H1 (cell line): ENCODE results near the gene TBC1D25. TPM values are rescaled to one million over a fixed set of nuclear protein-coding genes. Genes with fewer than 3 reads are reported as not detected.

Source experiments
- BRCA1 ChIP-seq: IDR thresholded peaks from 2 replicates; pipeline ENCODE4 v1.6.1; 2012; ENCODE audit warnings: low read depth, low read length, improper control_type of control experiment
- CREB1 ChIP-seq: IDR thresholded peaks from 2 replicates; pipeline ENCODE4 v1.6.1; 2012; ENCODE audit warnings: inconsistent platforms
- CTBP2 ChIP-seq: IDR thresholded peaks from 2 replicates; pipeline ENCODE4 v1.7.0; 2011; ENCODE audit warnings: borderline replicate concordance, mild to moderate bottlenecking, moderate library complexity, mixed read lengths, low read length; ENCODE audit not compliant: insufficient read depth, insufficient read length
- NANOG ChIP-seq: IDR thresholded peaks from 2 replicates; pipeline ENCODE4 v1.6.1; 2011; ENCODE audit warnings: low read length, low read depth, mild to moderate bottlenecking, inconsistent platforms; ENCODE audit not compliant: insufficient read depth, poor library complexity, severe bottlenecking
- polyA plus RNA-seq, 7 experiments: library from polyadenylated mRNA; depleted of rRNA in 3 of 7; stranded (reverse) in 5 of 7; unstranded in 2 of 7; fragments of >200 nt in 5 of 7; fragments of 200-250 nt in 2 of 7; gene quantifications; 1 replicate in 5 of 7; 2 replicates in 1 of 7; 4 replicates in 1 of 7; pipeline versions ENCODE4 v1.2.1 to v1.2.3, GENCODE V29; 2011 to 2013; ENCODE audit warnings: missing spikeins in 2 of 7, mixed read lengths in 2 of 7
- total RNA-seq: library from RNA; stranded (reverse); fragmentation: NEBNext Ultra II Directional; extraction: Animal tissue kit (Norgen Biotek cat#: 25700); gene quantifications from 2 replicates; pipeline ENCODE4 v1.2.1, GENCODE V29; 2021
- TF ChIP-seq, protein P1 (sequence below): fragments of 300-600 bp; sonication (generic); IDR thresholded peaks from 2 replicates; pipeline ENCODE4 v1.7.1; 2012; ENCODE audit warnings: low read length, moderate library complexity, mild to moderate bottlenecking, inconsistent platforms; ENCODE audit not compliant: insufficient replicate concordance

Gene TBC1D25
- total and polyA plus RNA-seq, 2 of the 8 experiments (the other 6 are each of a cell fraction or from before 2014, with no cell fraction given), result 6.5 to 6.8 TPM

DNA sequence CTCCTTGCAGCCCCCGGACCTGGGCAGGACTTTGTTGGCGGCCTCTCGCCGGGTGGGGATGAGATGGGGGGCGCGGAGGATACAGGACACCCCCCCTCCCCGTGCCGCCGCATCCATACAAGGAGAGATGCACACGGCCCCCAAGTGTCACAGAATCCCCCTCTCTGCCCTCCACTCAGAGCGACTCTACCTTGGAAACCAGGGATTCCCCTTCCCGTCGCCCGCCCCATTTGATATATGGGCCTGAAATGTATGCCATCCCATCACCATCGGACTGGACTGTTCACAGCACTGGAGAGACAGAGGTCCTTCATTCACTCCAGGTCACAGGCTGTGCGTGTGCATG is 30.3 kb upstream of the TBC1D25 start (continued):
- TF ChIP-seq, protein P1, sequence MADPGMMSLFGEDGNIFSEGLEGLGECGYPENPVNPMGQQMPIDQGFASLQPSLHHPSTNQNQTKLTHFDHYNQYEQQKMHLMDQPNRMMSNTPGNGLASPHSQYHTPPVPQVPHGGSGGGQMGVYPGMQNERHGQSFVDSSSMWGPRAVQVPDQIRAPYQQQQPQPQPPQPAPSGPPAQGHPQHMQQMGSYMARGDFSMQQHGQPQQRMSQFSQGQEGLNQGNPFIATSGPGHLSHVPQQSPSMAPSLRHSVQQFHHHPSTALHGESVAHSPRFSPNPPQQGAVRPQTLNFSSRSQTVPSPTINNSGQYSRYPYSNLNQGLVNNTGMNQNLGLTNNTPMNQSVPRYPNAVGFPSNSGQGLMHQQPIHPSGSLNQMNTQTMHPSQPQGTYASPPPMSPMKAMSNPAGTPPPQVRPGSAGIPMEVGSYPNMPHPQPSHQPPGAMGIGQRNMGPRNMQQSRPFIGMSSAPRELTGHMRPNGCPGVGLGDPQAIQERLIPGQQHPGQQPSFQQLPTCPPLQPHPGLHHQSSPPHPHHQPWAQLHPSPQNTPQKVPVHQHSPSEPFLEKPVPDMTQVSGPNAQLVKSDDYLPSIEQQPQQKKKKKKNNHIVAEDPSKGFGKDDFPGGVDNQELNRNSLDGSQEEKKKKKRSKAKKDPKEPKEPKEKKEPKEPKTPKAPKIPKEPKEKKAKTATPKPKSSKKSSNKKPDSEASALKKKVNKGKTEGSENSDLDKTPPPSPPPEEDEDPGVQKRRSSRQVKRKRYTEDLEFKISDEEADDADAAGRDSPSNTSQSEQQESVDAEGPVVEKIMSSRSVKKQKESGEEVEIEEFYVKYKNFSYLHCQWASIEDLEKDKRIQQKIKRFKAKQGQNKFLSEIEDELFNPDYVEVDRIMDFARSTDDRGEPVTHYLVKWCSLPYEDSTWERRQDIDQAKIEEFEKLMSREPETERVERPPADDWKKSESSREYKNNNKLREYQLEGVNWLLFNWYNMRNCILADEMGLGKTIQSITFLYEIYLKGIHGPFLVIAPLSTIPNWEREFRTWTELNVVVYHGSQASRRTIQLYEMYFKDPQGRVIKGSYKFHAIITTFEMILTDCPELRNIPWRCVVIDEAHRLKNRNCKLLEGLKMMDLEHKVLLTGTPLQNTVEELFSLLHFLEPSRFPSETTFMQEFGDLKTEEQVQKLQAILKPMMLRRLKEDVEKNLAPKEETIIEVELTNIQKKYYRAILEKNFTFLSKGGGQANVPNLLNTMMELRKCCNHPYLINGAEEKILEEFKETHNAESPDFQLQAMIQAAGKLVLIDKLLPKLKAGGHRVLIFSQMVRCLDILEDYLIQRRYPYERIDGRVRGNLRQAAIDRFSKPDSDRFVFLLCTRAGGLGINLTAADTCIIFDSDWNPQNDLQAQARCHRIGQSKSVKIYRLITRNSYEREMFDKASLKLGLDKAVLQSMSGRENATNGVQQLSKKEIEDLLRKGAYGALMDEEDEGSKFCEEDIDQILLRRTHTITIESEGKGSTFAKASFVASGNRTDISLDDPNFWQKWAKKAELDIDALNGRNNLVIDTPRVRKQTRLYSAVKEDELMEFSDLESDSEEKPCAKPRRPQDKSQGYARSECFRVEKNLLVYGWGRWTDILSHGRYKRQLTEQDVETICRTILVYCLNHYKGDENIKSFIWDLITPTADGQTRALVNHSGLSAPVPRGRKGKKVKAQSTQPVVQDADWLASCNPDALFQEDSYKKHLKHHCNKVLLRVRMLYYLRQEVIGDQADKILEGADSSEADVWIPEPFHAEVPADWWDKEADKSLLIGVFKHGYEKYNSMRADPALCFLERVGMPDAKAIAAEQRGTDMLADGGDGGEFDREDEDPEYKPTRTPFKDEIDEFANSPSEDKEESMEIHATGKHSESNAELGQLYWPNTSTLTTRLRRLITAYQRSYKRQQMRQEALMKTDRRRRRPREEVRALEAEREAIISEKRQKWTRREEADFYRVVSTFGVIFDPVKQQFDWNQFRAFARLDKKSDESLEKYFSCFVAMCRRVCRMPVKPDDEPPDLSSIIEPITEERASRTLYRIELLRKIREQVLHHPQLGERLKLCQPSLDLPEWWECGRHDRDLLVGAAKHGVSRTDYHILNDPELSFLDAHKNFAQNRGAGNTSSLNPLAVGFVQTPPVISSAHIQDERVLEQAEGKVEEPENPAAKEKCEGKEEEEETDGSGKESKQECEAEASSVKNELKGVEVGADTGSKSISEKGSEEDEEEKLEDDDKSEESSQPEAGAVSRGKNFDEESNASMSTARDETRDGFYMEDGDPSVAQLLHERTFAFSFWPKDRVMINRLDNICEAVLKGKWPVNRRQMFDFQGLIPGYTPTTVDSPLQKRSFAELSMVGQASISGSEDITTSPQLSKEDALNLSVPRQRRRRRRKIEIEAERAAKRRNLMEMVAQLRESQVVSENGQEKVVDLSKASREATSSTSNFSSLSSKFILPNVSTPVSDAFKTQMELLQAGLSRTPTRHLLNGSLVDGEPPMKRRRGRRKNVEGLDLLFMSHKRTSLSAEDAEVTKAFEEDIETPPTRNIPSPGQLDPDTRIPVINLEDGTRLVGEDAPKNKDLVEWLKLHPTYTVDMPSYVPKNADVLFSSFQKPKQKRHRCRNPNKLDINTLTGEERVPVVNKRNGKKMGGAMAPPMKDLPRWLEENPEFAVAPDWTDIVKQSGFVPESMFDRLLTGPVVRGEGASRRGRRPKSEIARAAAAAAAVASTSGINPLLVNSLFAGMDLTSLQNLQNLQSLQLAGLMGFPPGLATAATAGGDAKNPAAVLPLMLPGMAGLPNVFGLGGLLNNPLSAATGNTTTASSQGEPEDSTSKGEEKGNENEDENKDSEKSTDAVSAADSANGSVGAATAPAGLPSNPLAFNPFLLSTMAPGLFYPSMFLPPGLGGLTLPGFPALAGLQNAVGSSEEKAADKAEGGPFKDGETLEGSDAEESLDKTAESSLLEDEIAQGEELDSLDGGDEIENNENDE, result no peak
- no peak for TF ChIP-seq CREB1
- TF ChIP-seq BRCA1, result no peak
- no peak for TF ChIP-seq NANOG
- no peak for TF ChIP-seq CTBP2
